GM19193 (cell line): Measurements from ENCODE around the gene ING4.

Source experiments
- POLR2A ChIP-seq: IDR thresholded peaks from 4 replicates; pipeline ENCODE4 v1.6.1; 2011; ENCODE audit not compliant: insufficient read depth, insufficient read length; ENCODE audit errors: extremely low read depth

ING4 gene

GRCh38 chr12:6626654-6627283 is 36.1 kb downstream of the ING4 start:
- no peak for TF ChIP-seq POLR2A

- no peak for TF ChIP-seq POLR2A
Observed at GRCh38 chr12:6620885-6621274, 42.0 kb downstream of the ING4 start.

DNA sequence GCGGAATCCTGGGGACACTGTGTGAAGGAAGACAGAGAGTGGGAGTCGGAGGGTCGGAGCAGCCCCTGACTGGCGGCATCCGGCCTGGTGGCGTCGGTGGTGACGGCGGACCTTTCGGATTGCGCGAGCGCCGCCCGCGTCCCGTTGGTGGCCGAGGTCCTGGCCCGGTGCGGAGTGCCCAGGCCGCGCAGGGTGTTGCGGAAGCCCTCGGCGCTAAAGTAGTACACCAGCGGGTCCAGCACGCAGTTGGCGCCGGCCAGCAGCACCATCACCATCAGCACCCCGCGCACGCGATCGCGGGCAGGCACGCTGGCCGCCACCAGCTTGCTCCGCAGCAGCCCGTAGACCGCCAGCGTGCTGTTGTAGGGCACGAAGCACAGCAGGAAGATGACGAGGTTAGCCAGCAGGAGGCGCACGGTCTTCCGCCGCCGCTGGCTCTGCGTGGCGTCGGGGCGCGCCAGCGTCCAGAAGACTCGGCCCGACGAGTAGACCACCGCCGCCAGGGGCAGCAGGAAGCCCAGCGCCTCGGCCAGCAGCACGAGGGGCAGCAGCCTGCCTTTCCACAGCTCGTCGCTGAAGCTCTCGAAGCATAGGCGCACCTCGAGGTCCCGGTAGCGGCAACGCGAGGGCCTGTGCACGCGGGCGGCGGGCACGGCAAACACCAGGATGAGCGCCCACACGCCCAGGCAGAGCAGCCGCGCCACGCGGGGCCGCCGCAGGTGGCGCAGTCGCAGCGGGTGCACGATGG is 42.6 kb downstream of the ING4 start:
- no peak for TF ChIP-seq POLR2A

GRCh38 chr12:6618483-6619225 is 44.3 kb downstream of the ING4 start:
- TF ChIP-seq POLR2A, result no peak

DNA sequence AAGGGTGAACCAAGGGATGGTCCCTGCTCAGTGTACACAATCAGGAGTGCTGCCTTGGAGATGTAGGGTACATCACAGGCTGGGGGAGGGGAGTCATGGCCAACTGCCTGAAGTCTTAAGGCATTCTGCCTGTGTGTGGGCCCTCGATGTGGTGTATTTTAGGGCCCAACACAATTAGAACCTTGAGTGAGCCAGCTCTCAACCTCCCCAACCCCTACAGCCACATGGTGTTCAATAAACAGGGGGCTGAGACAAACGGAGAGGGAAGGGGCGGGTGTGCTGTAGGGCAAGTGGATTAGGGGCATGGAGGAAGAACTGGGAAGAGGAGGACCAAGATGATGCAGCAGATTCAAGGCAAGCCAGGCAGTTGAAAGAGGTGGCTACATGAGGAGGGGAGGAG is 47.1 kb downstream of the ING4 start:
- TF ChIP-seq POLR2A, result no peak

DNA sequence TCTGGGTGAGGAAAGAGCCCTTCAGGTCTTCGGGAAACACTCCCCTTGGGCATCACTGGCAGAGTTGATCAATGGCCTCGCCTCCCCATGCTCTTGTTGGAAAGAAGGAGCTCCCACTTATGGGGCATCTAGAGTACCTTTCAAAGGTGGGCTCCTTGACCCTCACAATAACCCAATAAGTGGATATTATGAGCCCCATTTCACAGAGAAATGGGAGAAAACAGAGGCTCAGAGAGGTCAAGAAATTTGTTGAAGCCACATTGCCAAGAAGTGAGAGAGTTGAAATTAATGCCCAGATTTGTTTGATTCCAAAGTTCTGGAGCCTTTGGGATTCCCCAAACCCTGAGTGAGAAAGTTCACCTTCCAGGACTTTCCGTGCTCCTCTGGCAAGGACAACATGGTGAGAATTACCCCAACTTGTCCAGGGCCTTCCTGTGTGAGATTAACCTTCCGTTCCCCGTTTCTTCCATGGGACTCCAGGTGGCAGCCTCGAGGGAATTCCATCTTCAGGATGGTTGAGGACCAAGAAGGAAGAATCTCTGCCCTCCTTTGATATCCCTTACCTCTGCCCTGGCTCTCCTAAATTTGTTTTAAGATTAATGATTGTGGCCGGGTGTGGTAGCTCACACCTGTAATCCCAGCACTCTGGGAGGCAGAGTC is 48.3 kb downstream of the ING4 start:
- no peak for TF ChIP-seq POLR2A

DNA sequence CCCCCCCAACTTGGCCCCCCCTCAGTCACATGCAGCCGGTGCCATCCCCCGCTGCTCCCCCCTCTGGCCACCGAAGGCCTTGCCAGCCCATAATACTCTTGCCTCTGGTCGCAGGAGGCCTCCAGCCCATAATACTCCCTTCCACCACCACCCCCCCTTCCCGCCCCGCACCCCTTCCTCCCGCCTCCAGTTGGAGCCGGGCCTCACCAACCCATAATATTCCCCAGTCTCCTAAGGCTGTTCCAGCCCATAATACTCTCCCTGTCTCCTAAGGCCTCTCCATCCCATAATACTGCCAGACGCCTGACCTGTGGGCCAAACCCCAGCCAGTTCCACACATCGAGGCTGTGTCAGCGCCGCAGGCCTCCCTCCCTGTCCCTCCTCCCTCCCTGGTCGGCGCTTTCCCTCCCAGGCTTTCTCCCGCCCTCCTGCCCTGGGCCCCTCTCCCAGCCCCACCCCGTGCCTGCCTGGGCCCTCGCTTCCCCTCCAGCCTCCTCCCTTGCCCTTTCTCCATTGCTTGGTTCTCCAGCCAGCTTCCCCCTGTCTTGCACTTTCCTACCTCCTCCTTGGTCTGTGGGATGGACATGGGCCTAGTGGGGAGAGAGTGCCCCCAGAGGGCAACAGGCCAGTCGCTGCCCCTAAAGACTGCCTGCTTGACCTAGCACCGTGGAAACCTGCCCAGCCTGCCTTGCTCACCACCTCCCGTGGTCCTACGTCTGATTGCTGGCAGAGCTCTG is 49.0 kb downstream of the ING4 start:
- TF ChIP-seq POLR2A, result no peak

GRCh38 chr12:6613015-6613775 is 49.7 kb downstream of the ING4 start:
- TF ChIP-seq POLR2A, result no peak

DNA sequence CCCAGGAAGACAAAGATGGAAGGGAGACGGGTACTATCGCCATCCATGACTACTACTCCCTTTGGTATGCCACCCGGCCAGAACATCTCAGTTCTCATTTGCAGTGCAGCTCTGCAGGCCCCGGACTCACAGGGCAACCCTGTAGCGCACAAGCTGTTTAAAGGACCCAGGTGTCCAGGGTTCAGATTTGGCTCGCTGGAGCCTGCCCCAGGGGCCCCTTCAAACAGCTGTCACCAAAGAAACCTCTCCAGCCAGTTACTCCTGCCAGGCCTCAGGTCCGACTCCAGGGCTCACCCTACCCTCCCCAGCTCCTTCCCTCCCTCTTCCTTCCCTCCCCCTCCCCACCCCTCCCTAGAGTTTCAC is 50.3 kb downstream of the ING4 start:
- TF ChIP-seq POLR2A, result no peak

- TF ChIP-seq POLR2A, result no peak
Observed at GRCh38 chr12:6612247-6612646, 50.7 kb downstream of the ING4 start.

GRCh38 chr12:6608592-6609281 is 54.2 kb downstream of the ING4 start:
- no peak for TF ChIP-seq POLR2A

DNA sequence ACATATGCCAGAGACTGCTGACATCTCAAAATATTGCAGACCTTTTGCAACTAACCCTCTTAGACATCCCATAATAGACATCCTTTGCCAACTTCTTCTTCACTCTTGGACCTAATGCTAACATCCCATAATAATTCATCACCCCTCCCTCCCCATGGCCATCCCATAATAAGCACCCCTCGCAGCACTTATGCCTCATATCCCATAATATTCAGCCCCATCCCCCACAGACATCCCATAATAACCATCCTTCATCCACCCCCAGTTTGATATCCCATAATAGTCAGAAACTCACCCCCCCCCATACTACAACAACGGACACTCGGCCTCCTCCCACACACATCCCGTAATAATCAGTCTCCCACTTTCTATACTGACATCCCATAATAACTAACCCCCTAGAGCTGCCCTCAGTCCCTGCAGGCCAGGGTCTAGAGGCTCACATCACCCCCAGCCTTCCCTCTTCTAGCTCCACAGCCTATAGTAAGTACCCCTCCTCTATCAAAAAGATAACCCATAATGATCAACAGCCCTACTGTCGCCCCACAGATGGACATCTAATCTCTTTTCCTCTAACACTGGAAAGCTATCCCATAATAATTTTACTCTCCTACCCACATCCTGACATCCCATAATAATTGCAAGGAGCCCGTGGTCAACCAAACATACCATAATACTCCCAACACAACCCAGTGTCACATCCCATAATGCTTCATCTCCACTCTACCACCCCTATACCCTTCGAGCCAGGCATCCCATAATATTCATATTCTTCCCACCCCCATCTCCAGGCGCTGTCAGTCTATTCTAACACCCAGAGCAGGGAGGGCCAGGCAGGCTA is 54.9 kb downstream of the ING4 start:
- no peak for TF ChIP-seq POLR2A
